Measurements from ENCODE around the gene YIPF3.
A peak's percentile ranks its signal among the peaks of the same experiment; 100 is the strongest.

Gene YIPF3

DNA sequence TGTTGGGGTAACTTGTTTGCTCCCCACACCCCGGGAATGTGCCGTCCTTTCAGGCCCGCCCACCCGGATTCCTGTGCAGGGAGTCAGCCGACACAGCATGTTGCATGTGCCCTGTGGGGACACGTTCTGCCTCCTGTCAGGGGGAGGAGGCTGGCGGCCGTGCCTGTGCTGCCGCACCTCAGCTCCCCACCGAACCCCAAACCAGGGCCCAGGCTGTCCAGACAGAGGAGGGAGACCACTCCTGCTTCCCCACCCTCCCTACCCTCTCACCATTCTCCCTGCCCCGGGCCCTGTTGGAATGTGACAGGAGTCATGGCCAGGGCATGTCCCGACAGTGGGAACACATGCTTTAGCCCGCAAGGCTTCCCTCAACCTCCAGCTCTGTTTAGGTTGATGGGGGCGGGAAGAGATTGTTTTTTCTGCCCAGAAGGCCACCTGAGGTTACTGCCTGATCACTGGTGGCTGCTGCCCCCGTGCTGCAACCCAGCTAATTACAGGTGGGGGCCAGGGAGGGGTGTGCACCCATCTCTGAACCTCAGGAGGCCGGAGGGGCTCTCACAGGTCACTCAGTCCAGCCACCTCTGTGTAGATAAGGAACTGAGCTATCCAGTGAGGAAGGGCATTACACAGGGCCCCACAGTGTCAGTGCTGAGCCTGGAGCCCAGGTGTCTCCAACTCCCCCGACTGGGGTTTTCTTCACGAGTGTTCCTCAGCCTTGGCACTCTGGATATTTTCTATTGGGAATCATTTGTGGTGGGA, 20.2 kb downstream of the YIPF3 start:
- H3K4me3 ChIP-seq (ENCODE audit: control insufficient read depth, low read depth, low read length): no peak overlapping the region
- DNase-seq (ENCODE audit: low read depth): peak; percentile 62

DNA sequence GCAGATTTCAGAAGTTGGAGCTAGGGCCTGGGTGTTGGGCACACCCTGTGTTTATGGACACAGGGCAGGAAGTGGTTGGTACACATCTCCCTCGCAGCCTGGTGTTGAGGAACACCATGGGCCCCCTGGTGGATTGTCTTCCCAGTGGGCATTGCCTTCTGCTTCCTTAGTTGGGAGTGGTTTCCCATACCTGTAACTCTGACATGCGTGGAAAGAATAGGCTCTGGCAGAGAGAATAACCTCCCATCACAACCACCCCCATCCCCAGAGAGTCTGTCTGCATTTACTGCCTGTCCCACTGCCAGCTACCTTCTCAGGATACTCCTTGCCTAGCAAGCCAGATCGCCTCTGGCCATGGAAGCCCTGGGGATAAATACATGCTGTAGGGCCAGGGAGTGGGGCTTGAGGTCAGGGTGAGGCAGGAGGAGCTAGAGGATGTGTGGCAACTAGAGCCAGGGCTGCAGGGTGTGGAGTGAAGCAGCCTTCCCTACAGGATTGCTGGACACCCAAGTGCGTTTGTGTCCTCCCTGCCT, 21.3 kb downstream of the YIPF3 start:
- TF ChIP-seq CTCF (conservative IDR thresholded peaks at IDR 0.05; ENCODE audit: control insufficient read depth, insufficient read depth, low read depth, low read length): peak; percentile 18
- DNase-seq (ENCODE audit: low read depth): peak; percentile 17
- no peak overlapping the region for H3K4me3 ChIP-seq (ENCODE audit: control insufficient read depth, low read depth, low read length)

More for the DNA sequence above, 20.2 kb downstream of the YIPF3 start:
- TF ChIP-seq CTCF (conservative IDR thresholded peaks at IDR 0.05; ENCODE audit: control insufficient read depth, insufficient read depth, low read depth, low read length): peak; percentile 61

GRCh38 chr6:43494766-43495165, 22.0 kb downstream of the YIPF3 start:
- no peak for TF ChIP-seq CTCF (conservative IDR thresholded peaks at IDR 0.05; ENCODE audit: control insufficient read depth, insufficient read depth, low read depth, low read length)
- DNase-seq (ENCODE audit: low read depth): no peak
- H3K4me3 ChIP-seq (ENCODE audit: control insufficient read depth, low read depth, low read length): no peak overlapping the region

DNA sequence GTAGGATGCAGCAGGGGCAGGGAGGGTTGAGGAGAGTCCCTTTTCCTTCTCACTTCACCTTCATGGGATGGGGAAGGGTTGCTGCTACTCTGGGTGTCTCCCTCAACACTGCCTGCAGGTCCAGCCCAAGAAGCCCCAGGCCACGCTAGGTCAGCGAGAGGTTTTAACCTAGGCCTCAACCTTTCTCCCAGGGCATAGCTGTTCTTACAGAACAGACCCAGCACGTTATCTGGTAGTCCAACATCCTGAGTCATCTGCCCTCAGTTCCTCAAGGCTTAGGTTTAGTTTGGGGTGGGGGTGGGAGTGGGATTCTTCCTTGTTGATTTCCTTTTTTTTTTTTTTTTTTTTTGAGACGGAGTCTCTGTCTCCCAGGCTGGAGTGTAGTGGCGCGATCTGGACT, 22.4 kb downstream of the YIPF3 start:
- no peak for DNase-seq (ENCODE audit: low read depth)
- TF ChIP-seq CTCF (conservative IDR thresholded peaks at IDR 0.05; ENCODE audit: control insufficient read depth, insufficient read depth, low read depth, low read length): no peak
- H3K4me3 ChIP-seq (ENCODE audit: control insufficient read depth, low read depth, low read length): no peak overlapping the region

DNA sequence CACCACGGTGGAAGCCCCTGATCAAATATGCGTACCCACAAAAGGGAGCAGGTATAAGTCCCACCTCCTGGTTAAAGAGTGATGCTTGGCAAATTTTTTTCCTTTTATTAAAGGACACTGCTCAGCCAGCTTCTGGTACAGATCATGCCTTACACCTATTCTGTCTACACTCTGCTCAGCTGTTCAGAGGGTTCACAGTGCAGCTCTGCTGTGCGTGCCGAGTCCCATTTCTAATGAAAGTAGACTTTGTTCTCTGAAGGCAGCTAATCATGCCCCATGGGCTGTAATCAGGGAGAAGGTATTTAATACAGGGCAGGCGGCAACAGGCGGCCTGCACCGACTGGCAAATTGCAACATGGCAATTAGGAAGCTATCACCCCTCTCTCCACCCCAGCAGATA, 22.9 kb downstream of the YIPF3 start:
- no peak for TF ChIP-seq CTCF (conservative IDR thresholded peaks at IDR 0.05; ENCODE audit: control insufficient read depth, insufficient read depth, low read depth, low read length)
- H3K4me3 ChIP-seq (ENCODE audit: control insufficient read depth, low read depth, low read length): no peak overlapping the region
- DNase-seq (ENCODE audit: low read depth): no peak

DNA sequence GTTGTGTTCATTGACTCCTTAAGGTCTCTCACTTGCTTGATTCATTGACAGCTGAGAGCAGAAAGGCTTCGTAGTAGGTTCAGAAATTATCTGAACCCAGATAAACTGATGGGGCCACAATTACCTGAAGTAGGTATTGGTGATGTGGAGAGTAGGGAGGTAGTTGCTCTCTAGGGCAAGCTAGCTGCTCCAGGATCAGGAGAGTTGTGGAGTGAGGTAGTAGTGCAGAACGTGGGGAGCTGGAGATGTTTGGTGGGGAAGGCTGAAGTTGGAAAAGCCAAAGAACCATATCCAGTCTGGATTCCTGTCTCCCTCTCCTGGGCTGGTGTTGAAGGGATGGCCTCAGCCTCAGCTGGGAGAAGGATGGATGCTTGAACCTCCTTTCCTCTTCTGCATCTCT, 23.5 kb downstream of the YIPF3 start:
- no peak for DNase-seq (ENCODE audit: low read depth)
- TF ChIP-seq CTCF (conservative IDR thresholded peaks at IDR 0.05; ENCODE audit: control insufficient read depth, insufficient read depth, low read depth, low read length): no peak
- H3K4me3 ChIP-seq (ENCODE audit: control insufficient read depth, low read depth, low read length): no peak overlapping the region

Data from fibroblast of mammary gland (primary cell).